H9 (cell line): ENCODE results near the gene ANKRD13D. TPM values are rescaled to one million over a fixed set of nuclear protein-coding genes. Genes with fewer than 3 reads are reported as not detected.

Experiments used
- DNase-seq: peaks from one replicate; pipeline ENCODE4 v3.0.0-alpha.2; 2017
- H2AFZ ChIP-seq: one replicate; pipeline ENCODE4 v1.6.1; 2013; ENCODE audit warnings: mild to moderate bottlenecking, low read length, control low read depth, moderate library complexity
- H2AK5ac ChIP-seq: 2 replicates; pipeline ENCODE4 v1.6.1; 2013; ENCODE audit warnings: low read length, control low read depth, mixed read lengths; ENCODE audit not compliant: insufficient read length
- H2BK120ac ChIP-seq: one replicate; pipeline ENCODE4 v1.6.1; 2013; ENCODE audit warnings: low read depth, mild to moderate bottlenecking, low read length, control low read depth, inconsistent platforms; ENCODE audit not compliant: poor library complexity, severe bottlenecking
- H2BK12ac ChIP-seq: 2 replicates; pipeline ENCODE4 v1.6.1; 2013; ENCODE audit warnings: low read length, control low read depth, mixed read lengths, low read depth; ENCODE audit not compliant: insufficient read length
- H2BK15ac ChIP-seq: 2 replicates; pipeline ENCODE4 v1.6.1; 2013; ENCODE audit warnings: low read depth, low read length, control low read depth
- H2BK20ac ChIP-seq: one replicate; pipeline ENCODE4 v1.6.1; 2013; ENCODE audit warnings: low read depth, mild to moderate bottlenecking, low read length, control low read depth, inconsistent platforms; ENCODE audit not compliant: poor library complexity, severe bottlenecking
- H2BK5ac ChIP-seq: 2 replicates; pipeline ENCODE4 v1.6.1; 2013; ENCODE audit warnings: low read length, control low read depth, mixed read lengths; ENCODE audit not compliant: insufficient read length
- H3K14ac ChIP-seq: 2 replicates; pipeline ENCODE4 v1.6.1; 2013; ENCODE audit warnings: low read length, control low read depth; ENCODE audit not compliant: insufficient read depth
- H3K18ac ChIP-seq: 2 replicates; pipeline ENCODE4 v1.6.1; 2013; ENCODE audit warnings: low read depth, mild to moderate bottlenecking, mixed read lengths, low read length, control low read depth; ENCODE audit not compliant: insufficient read length
- H3K23ac ChIP-seq: 2 replicates; pipeline ENCODE4 v1.6.1; 2013; ENCODE audit warnings: low read length, control low read depth, mixed read lengths, low read depth; ENCODE audit not compliant: insufficient read length
- H3K23me2 ChIP-seq: 2 replicates; pipeline ENCODE4 v1.6.1; 2013; ENCODE audit warnings: low read depth, mild to moderate bottlenecking, mixed read lengths, low read length, control low read depth; ENCODE audit not compliant: insufficient read length, poor library complexity, severe bottlenecking
- H3K27ac ChIP-seq: 2 replicates; pipeline ENCODE4 v1.5.1; 2013; ENCODE audit warnings: low read length, control low read depth, mixed read lengths, low read depth; ENCODE audit not compliant: insufficient read length
- H3K27me3 ChIP-seq: 2 replicates; pipeline ENCODE4 v1.6.1; 2013; ENCODE audit warnings: low read length, control low read depth, inconsistent platforms; ENCODE audit not compliant: insufficient read depth
- H3K4ac ChIP-seq: 2 replicates; pipeline ENCODE4 v1.6.1; 2013; ENCODE audit warnings: low read depth, mild to moderate bottlenecking, control low read depth, inconsistent platforms, low read length, moderate library complexity
- H3K4me1 ChIP-seq: 2 replicates; pipeline ENCODE4 v1.6.1; 2013; ENCODE audit warnings: low read length, control low read depth, inconsistent platforms; ENCODE audit not compliant: insufficient read depth
- H3K4me2 ChIP-seq: 2 replicates; pipeline ENCODE4 v1.6.1; 2013; ENCODE audit warnings: low read length, control low read depth, mixed read lengths; ENCODE audit not compliant: insufficient read length, insufficient read depth
- H3K56ac ChIP-seq: 2 replicates; pipeline ENCODE4 v1.6.1; 2013; ENCODE audit warnings: low read depth, mild to moderate bottlenecking, mixed read lengths, low read length, control low read depth; ENCODE audit not compliant: insufficient read length
- H3K79me1 ChIP-seq: 2 replicates; pipeline ENCODE4 v1.6.1; 2013; ENCODE audit warnings: low read depth, mild to moderate bottlenecking, moderate library complexity, low read length, control low read depth, inconsistent platforms; ENCODE audit not compliant: insufficient read depth, poor library complexity, severe bottlenecking
- H3K79me2 ChIP-seq: 2 replicates; pipeline ENCODE4 v1.6.1; 2013; ENCODE audit warnings: low read length, control low read depth, inconsistent platforms; ENCODE audit not compliant: insufficient read depth
- H3K9ac ChIP-seq: 2 replicates; pipeline ENCODE4 v1.6.1; 2013; ENCODE audit warnings: low read length, control low read depth, mixed read lengths; ENCODE audit not compliant: insufficient read length; ENCODE audit errors: extremely low read depth
- H3K9me3 ChIP-seq: one replicate; pipeline ENCODE4 v1.6.1; 2013; ENCODE audit warnings: low read depth, low read length, inconsistent platforms; ENCODE audit not compliant: control insufficient read depth
- H3T11ph ChIP-seq: one replicate; pipeline ENCODE4 v1.6.1; 2013; ENCODE audit warnings: mild to moderate bottlenecking, low read length, control low read depth, inconsistent platforms
- H4K20me1 ChIP-seq: one replicate; pipeline ENCODE4 v1.6.1; 2013; ENCODE audit not compliant: control insufficient read depth, insufficient read length, insufficient read depth
- H4K5ac ChIP-seq: 2 replicates; pipeline ENCODE4 v1.6.1; 2013; ENCODE audit warnings: low read depth, mild to moderate bottlenecking, mixed read lengths, low read length, control low read depth; ENCODE audit not compliant: insufficient read length
- H4K8ac ChIP-seq: replicated peaks from 2 replicates; pipeline ENCODE4 v1.6.1; 2013; ENCODE audit warnings: low read length, control low read depth, mixed read lengths, low read depth; ENCODE audit not compliant: insufficient read length
- H4K91ac ChIP-seq: 2 replicates; pipeline ENCODE4 v1.6.1; 2013; ENCODE audit warnings: low read depth, mild to moderate bottlenecking, moderate library complexity, mixed read lengths, low read length, control low read depth; ENCODE audit not compliant: insufficient read length
- H3K27ac Mint-ChIP-seq, 3 experiments: 2 replicates in 2 of 3; 3 replicates in 1 of 3; pipeline ENCODE4 v1.8.0; 2020 to 2021; ENCODE audit warnings: mixed read lengths in 3 of 3, mild to moderate bottlenecking in 1 of 3, moderate library complexity in 1 of 3
- H3K27me3 Mint-ChIP-seq: 2 replicates; pipeline ENCODE4 v1.8.0; 2021; ENCODE audit warnings: low read depth, mild to moderate bottlenecking, moderate library complexity, mixed read lengths
- H3K36me3 Mint-ChIP-seq, 3 experiments: 2 replicates in 2 of 3; 3 replicates in 1 of 3; pipeline ENCODE4 v1.8.0; 2020 to 2021; ENCODE audit warnings: low read depth in 3 of 3, mixed read lengths in 3 of 3; ENCODE audit not compliant: insufficient read depth in 1 of 3
- H3K4me1 Mint-ChIP-seq, 2 experiments: 2 replicates each; pipeline ENCODE4 v1.8.0; 2020; ENCODE audit warnings: mixed read lengths in 2 of 2
- H3K4me3 Mint-ChIP-seq, 2 experiments: 2 replicates in 1 of 2; 3 replicates in 1 of 2; pipeline ENCODE4 v1.8.0; 2020 to 2021; ENCODE audit warnings: mild to moderate bottlenecking in 2 of 2, mixed read lengths in 2 of 2, moderate library complexity in 1 of 2
- H3K9me3 Mint-ChIP-seq, 2 experiments: 2 replicates in 1 of 2; 3 replicates in 1 of 2; pipeline ENCODE4 v1.8.0; 2020; ENCODE audit warnings: mild to moderate bottlenecking in 2 of 2, mixed read lengths in 2 of 2, moderate library complexity in 1 of 2
- CTCF ChIP-seq: fragments of 200-600 bp; sonication (generic); conservative IDR thresholded peaks from 3 replicates; pipeline ENCODE4 v1.8.0; 2021; ENCODE audit warnings: antibody characterized with exemption, mild to moderate bottlenecking
- WGBS: extraction: QIAGEN DNeasy Blood & Tissue Kit; methylation state at CpG from one replicate; pipeline ENCODE4 v1.1.7; 2013; ENCODE audit warnings: missing lambda C conversion rate, low lambda C conversion rate, mixed read lengths; ENCODE audit not compliant: insufficient read length; ENCODE audit errors: extremely low coverage; 5-methylcytosine and 5-hydroxymethylcytosine counted together
- total RNA-seq: library from RNA; stranded (reverse); gene quantifications from 2 replicates; pipeline ENCODE4 v1.2.1, GENCODE V29; 2021

ANKRD13D gene
- total RNA-seq, 1 experiment from 2014 or later: 42.1 TPM

GRCh38 chr11:67278135-67278938 is 10.8 kb upstream of the ANKRD13D start:
- Histone ChIP-seq H3K23ac (no peak overlapping the region), H3K14ac (no peak overlapping the region), H4K5ac (no peak overlapping the region), H4K8ac (no peak overlapping the region), H3K23me2 (no peaks in the 10 kb centered on the region), H3K9me3 (no peaks in the 10 kb centered on the region), H2BK120ac (no peak overlapping the region), H2BK20ac (no peak overlapping the region), H2BK5ac (no peak overlapping the region), H3K79me2 (no peaks in the 10 kb centered on the region; the same call in 1 of the 2 replicates), H2BK12ac (no peak overlapping the region), H2BK15ac (no peak overlapping the region), H3K4me1 (peaks cover 2% of the 10 kb centered on the region; the same call in 1 of the 2 replicates), H3K27ac (no peak overlapping the region), H2AFZ (no peak overlapping the region), H3K9ac (no peak overlapping the region), H3K4ac (no peak overlapping the region), H3K18ac (no peak overlapping the region), H4K20me1 (no peaks in the 10 kb centered on the region), H3K79me1 (no peaks in the 10 kb centered on the region), H4K91ac (no peak overlapping the region), H3K4me2 (no peak overlapping the region), H3K27me3 (no peaks in the 10 kb centered on the region), H3T11ph (no peak overlapping the region), H3K56ac (no peak overlapping the region), H2AK5ac (no peak overlapping the region)
- DNase-seq: no peak
- no CpG with 5 or more reads among the region's 14 CpGs for WGBS
- no peak for TF ChIP-seq CTCF
- peak overlapping the region in 1 of 3 experiments; percentile 64; a peak in 2 of 7 replicates for H3K27ac Mint-ChIP-seq
- no peak overlapping the region for H3K4me3 Mint-ChIP-seq
- H3K9me3 Mint-ChIP-seq: no peaks in the 10 kb centered on the region
- H3K27me3 Mint-ChIP-seq: no peaks in the 10 kb centered on the region
- peaks cover 14 to 23% of the 10 kb centered on the region in 2 experiments for H3K4me1 Mint-ChIP-seq
- H3K36me3 Mint-ChIP-seq: peaks cover 14 to 43% (median 40%) of the 10 kb centered on the region in 3 experiments; a peak in 6 of 7 replicates
